GM10266 (cell line): ENCODE data around the gene MYH3.
A peak's percentile ranks its signal among the peaks of the same experiment; 100 is the strongest.

Experiments used
- DNase-seq: peaks from one replicate; pipeline ENCODE4 v3.0.0; 2012; ENCODE audit errors: extremely low spot score
- CTCF ChIP-seq: IDR thresholded peaks from 2 replicates; pipeline ENCODE4 v1.5.1; 2012; ENCODE audit warnings: mild to moderate bottlenecking, low read depth; ENCODE audit not compliant: control insufficient read depth, insufficient read depth; ENCODE audit errors: missing control alignments

Gene MYH3

GRCh38 chr17:10633738-10634379 is 23.2 kb downstream of the MYH3 start:
- no peak for TF ChIP-seq CTCF
- peak; percentile 70 for DNase-seq

- no peak for TF ChIP-seq CTCF
- no peak for DNase-seq
These were observed 25.4 kb downstream of the MYH3 start for GRCh38 chr17:10631701-10632100.

- peak; percentile 88 for TF ChIP-seq CTCF
- peak; percentile 40 for DNase-seq
These were observed 25.9 kb downstream of the MYH3 start for GRCh38 chr17:10631048-10631700.

GRCh38 chr17:10629706-10630105 is 27.4 kb downstream of the MYH3 start:
- DNase-seq: no peak
- TF ChIP-seq CTCF: no peak

GRCh38 chr17:10628756-10629155 is 28.4 kb downstream of the MYH3 start:
- DNase-seq: no peak
- peak; percentile 14 for TF ChIP-seq CTCF

- no peak for DNase-seq
- no peak for TF ChIP-seq CTCF
These were observed 30.7 kb downstream of the MYH3 start for GRCh38 chr17:10626390-10626789.

GRCh38 chr17:10624969-10625368 is 32.1 kb downstream of the MYH3 start:
- no peak for DNase-seq
- no peak for TF ChIP-seq CTCF
